ENCODE results near the gene CLIC5. TPM values are rescaled to one million over a fixed set of nuclear protein-coding genes. Genes with fewer than 3 reads are reported as not detected.

CLIC5 gene
- total and polyA plus RNA-seq, 2 donors (not counting 1 experiment from before 2014, with no cell fraction given) = 0.96 to 0.97 TPM

- ATAC-seq (ENCODE audit: low read depth) (no peak), DNase-seq (no peak)
- H3K36me3 ChIP-seq (replicated peaks in 1 of 2; ENCODE audit: control extremely low read depth in 1 of 2, control insufficient read depth in 1 of 2, extremely low read depth in 1 of 2, insufficient read depth in 2 of 2, low read length in 1 of 2) = no peaks in the 10 kb centered on the region
- Mint-ChIP-seq H3K4me1 (no peaks in the 10 kb centered on the region), H3K4me3 (no peak overlapping the region), H3K27me3 (no peaks in the 10 kb centered on the region), H3K9me3 (ENCODE audit: insufficient read depth) (no peaks in the 10 kb centered on the region), H3K27ac (no peak overlapping the region)
- H3K9me3 ChIP-seq (ENCODE audit: control extremely low read depth in 1 of 3, control insufficient read depth in 2 of 3, insufficient read depth in 1 of 3, low read length in 2 of 3) = no peaks in the 10 kb centered on the region
- no peak overlapping the region for H2AFZ ChIP-seq (ENCODE audit: insufficient read depth, low read depth, low read length, poor library complexity, severe bottlenecking)
- H3K4me3 ChIP-seq (ENCODE audit: control extremely low read depth in 1 of 5, extremely low read depth in 1 of 5, insufficient read depth in 1 of 5, low read depth in 2 of 5, low read length in 4 of 5) = no peak overlapping the region
- H3K27ac ChIP-seq (ENCODE audit: low read length in 2 of 2) = no peak overlapping the region
- no peak overlapping the region for H3K4me2 ChIP-seq (replicated peaks; ENCODE audit: low read depth, low read length, poor library complexity, severe bottlenecking)
- no peaks in the 10 kb centered on the region for H3K79me2 ChIP-seq (ENCODE audit: control insufficient read depth, insufficient read depth, low read length)
- H3K9ac ChIP-seq (ENCODE audit: low read length) = no peak overlapping the region
- H4K20me1 ChIP-seq (ENCODE audit: control insufficient read depth, insufficient read depth, low read length, poor library complexity, severe bottlenecking) = no peaks in the 10 kb centered on the region
- H3K27me3 ChIP-seq (replicated peaks in 1 of 4; ENCODE audit: control extremely low read depth in 1 of 4, control insufficient read depth in 3 of 4, insufficient read depth in 4 of 4, low read length in 3 of 4) = no peaks in the 10 kb centered on the region
- ChIA-PET CTCF (interaction anchor here (2.9 kb wide), 1 partner anchor 1260 kb away, joined by 14 read pairs; no protein-coding TSS in a partner anchor), POLR2A (no interaction called here)
- WGBS (ENCODE audit: insufficient coverage) = 94% methylated on average over 2 of the region's 3 CpGs
- TF ChIP-seq EZH2 (IDR thresholded peaks at IDR 0.05; ENCODE audit: borderline replicate concordance, insufficient read depth, low read depth, low read length, poor library complexity, severe bottlenecking) = no peak
- TF ChIP-seq CTCF (IDR thresholded peaks at IDR 0.05) = no peak
- intact Hi-C loops (cut with micrococcal nuclease) = no loop called here
- no peaks in the 10 kb centered on the region for H3K4me1 ChIP-seq (ENCODE audit: control insufficient read depth in 2 of 2, insufficient read depth in 2 of 2, low read length in 2 of 2)
These were observed 99.7 kb downstream of the CLIC5 start for GRCh38 chr6:45915780-45916468.

DNA sequence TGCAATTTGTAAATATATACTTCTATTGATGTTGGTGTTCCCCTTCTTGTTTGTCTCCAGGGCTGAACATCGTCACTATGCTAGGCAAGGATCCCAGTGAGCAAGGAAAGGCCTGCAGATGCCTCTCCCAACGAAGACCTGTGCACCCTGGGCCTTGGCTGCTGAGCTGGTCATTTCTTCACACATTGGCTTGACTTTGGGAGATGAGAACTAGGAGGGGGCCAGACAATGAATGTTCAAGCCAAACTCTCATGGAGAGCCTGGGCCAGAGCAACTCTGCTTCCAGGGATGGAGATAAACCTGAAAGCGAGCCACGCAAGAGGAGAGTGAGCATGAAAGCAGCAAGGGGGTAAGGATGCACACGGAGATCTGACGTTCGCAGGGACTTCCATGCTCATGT, 104.0 kb downstream of the CLIC5 start:
- H3K27me3 ChIP-seq (replicated peaks in 1 of 4; ENCODE audit: control extremely low read depth in 1 of 4, control insufficient read depth in 3 of 4, insufficient read depth in 4 of 4, low read length in 3 of 4) = no peaks in the 10 kb centered on the region
- DNase-seq (no peak), ATAC-seq (ENCODE audit: low read depth) (no peak)
- H3K9me3 Mint-ChIP-seq (ENCODE audit: insufficient read depth) = no peaks in the 10 kb centered on the region
- no peaks in the 10 kb centered on the region for H3K27me3 Mint-ChIP-seq
- ChIA-PET CTCF (interaction anchor here (4.7 kb wide), 1 partner anchor 12 kb away, joined by 44 read pairs; no protein-coding TSS in a partner anchor), POLR2A (no interaction called here)
- 100% methylated on average over 7 of the region's 7 CpGs for WGBS (ENCODE audit: insufficient coverage)
- no peaks in the 10 kb centered on the region for H3K4me1 ChIP-seq (ENCODE audit: control insufficient read depth in 2 of 2, insufficient read depth in 2 of 2, low read length in 2 of 2)
- no peak overlapping the region for H3K9ac ChIP-seq (ENCODE audit: low read length)
- no peak overlapping the region for H3K27ac ChIP-seq (ENCODE audit: low read length in 2 of 2)
- H2AFZ ChIP-seq (ENCODE audit: insufficient read depth, low read depth, low read length, poor library complexity, severe bottlenecking) = no peak overlapping the region
- H3K4me2 ChIP-seq (replicated peaks; ENCODE audit: low read depth, low read length, poor library complexity, severe bottlenecking) = no peak overlapping the region
- no peak overlapping the region for H3K4me3 ChIP-seq (ENCODE audit: control extremely low read depth in 1 of 5, extremely low read depth in 1 of 5, insufficient read depth in 1 of 5, low read depth in 2 of 5, low read length in 4 of 5)
- no peaks in the 10 kb centered on the region for H3K4me1 Mint-ChIP-seq
- H3K9me3 ChIP-seq (ENCODE audit: control extremely low read depth in 1 of 3, control insufficient read depth in 2 of 3, insufficient read depth in 1 of 3, low read length in 2 of 3) = no peaks in the 10 kb centered on the region
- H4K20me1 ChIP-seq (ENCODE audit: control insufficient read depth, insufficient read depth, low read length, poor library complexity, severe bottlenecking) = no peaks in the 10 kb centered on the region
- intact Hi-C loops (cut with micrococcal nuclease) = no loop called here
- no peak overlapping the region for H3K4me3 Mint-ChIP-seq
- no peaks in the 10 kb centered on the region for H3K36me3 ChIP-seq (replicated peaks in 1 of 2; ENCODE audit: control extremely low read depth in 1 of 2, control insufficient read depth in 1 of 2, extremely low read depth in 1 of 2, insufficient read depth in 2 of 2, low read length in 1 of 2)
- H3K27ac Mint-ChIP-seq = no peak overlapping the region
- H3K79me2 ChIP-seq (ENCODE audit: control insufficient read depth, insufficient read depth, low read length) = no peaks in the 10 kb centered on the region
- TF ChIP-seq EZH2 (IDR thresholded peaks at IDR 0.05; ENCODE audit: borderline replicate concordance, insufficient read depth, low read depth, low read length, poor library complexity, severe bottlenecking) = no peak
- TF ChIP-seq CTCF (IDR thresholded peaks at IDR 0.05) = no peak

All from B cell (primary cell).